ENCODE data around the gene ANKRD29.
A peak's percentile ranks its signal among the peaks of the same experiment; 100 is the strongest.

Gene ANKRD29, protein sequence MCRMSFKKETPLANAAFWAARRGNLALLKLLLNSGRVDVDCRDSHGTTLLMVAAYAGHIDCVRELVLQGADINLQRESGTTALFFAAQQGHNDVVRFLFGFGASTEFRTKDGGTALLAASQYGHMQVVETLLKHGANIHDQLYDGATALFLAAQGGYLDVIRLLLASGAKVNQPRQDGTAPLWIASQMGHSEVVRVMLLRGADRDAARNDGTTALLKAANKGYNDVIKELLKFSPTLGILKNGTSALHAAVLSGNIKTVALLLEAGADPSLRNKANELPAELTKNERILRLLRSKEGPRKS

DNA sequence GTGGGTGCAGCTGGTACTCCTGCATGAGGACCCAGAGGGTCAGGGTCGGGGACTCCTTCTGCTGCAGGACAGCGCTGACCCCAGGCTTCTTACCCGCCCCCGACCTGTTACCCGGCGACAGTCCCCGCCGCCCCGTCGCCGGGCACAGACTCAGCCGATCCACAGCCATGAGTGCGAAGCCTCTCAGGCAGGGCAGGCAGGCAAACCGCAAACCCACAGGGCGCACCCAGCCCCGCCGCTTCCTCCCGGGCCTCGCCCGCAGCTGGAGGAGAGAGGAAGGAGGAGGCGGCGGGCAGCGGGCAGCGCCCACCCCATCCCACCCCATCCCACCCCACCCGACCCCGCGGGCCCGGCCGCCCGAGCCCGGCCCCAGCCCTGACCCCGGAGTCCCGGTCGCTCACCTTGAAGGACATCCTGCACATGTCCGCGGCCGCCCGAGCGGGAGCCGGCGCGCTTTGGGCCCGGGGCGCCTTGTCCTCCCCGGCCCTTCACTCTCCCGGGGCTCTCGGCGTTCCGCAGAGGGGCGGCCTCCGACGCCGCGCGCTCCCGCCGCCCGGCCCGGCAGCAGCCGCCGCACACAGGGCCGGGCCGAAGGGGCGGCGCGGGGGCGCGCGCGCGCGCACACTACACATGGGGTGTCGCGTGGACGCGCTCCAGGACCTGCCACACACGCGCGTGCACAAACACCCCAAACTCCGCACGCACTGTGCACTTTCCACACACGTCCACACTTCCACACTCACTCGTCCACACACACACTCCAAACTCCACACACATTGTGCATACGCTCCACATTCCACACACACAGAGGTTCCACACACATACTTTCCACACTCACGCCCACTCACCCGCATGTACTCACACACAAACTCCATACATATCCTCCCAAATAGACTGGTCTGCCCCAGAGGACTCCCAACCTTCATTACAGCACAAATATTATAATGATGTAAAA, at the start of gene ANKRD29:
ANKRD29 (minus strand) TSS at position 603 of the 955 bp plus-strand sequence; CDS start at position 422, 181 bp downstream.
- DNase-seq, result peak; percentile 39

DNA sequence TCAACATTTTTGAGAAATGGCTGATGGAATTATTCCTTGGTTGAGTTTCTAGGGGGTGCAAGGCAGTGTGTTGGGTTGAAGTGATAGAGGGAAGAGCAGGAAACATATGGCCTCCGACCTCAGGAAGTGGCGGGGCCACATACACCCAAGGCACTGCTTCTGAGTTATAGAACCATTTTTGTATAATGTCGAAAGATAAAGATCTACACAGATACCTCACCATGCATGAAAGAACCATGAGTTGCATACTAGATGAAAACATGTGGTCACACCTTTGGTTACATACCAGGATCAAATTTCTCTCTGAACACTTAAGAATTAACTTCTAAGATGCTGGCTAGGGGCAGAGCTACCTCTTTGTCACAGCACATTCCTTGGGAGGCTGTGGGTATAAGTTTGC, 49.7 kb upstream of the ANKRD29 start:
- DNase-seq, result no peak

DNA sequence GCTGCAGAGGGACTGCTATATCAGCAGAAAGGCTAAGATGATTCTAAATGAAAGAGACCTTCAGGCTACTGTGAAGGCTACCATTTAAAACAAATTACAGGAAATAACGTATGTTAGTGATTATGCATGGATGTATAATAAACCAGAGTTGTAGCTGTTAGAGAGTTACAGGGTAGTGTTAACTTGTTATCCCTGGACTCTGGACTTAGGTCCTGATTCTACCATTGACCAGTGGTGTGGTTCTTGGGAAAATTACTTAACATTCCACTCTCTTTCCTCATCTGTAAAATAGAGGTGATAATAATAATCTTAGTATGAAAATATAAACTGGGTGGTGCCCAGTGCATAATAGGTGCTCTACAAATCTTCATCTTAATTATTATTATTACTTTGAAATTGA, 48.7 kb upstream of the ANKRD29 start:
- no peak for DNase-seq

DNA sequence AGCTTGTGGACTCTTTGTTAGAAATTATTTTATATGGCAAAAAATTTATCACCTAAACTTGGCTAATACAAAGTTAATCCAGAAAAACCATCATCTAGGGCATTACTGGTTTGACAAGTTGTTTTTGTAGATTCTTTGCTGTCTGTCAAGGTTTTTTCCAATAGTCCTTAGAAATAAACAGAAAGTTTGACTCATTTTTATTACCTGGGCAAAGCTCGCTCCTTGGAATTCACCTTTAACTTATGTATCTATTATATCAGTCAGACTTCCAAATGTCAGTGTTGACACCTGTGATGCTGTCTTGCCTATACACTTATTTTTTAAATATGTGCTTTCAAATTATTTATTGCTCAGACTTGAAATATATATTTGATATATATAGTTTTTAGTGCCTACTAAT, 48.2 kb upstream of the ANKRD29 start:
- no peak for DNase-seq

DNA sequence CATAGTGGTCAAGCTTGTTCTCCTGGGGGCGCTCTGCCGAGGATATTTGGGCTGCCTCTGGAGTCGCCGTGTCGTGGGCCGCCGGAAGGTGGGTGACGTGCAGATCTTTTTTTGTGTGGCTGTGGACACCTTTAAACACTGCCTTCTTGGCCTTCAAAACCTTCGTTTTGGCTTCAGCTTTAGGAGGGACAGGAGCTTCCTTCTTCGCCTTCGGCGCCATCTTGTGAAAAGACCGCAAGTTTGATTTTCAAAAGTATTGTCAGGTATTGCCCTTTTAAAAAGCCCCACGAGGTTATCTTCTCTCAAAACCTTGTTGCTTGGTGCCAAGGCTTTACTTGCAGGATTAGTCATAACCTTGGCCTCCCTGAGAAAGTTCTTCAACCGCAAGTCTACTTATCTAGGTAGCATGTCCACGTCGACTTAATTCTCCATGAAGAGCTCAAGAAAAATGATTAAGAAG, 47.4 kb upstream of the ANKRD29 start:
- DNase-seq, result no peak

DNA sequence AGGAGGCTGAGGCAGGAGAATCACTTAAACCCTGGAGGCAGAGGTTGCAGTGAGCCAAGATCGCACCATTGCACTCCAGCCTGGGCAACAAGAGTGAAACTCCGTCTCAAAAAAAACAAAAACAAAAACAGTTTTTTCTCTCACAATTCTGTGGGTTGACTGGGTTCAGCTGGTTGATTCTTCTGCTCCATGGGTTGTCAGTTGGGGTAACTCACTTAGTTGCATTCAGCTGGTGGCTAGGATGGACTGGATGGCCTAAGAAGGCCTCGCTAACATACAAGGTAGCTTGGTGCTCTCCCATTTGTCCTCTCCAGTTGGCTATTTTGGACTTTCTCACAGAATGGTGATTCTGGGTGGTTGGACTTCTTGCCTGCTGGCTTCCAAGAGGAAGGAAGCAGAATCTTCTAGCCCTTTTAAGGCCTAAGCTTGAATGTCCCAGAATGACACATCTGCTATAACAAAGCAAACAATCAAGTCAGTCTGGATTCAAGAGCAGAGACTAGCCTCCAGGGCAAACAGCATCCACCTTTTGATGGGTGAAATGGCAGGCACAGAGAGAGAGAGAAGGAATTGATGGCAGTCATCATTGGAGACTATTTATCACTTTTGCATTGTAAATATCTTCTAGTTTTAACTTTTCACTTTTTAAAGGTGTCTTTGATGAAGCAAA, 44.4 kb upstream of the ANKRD29 start:
- no peak for DNase-seq

DNA sequence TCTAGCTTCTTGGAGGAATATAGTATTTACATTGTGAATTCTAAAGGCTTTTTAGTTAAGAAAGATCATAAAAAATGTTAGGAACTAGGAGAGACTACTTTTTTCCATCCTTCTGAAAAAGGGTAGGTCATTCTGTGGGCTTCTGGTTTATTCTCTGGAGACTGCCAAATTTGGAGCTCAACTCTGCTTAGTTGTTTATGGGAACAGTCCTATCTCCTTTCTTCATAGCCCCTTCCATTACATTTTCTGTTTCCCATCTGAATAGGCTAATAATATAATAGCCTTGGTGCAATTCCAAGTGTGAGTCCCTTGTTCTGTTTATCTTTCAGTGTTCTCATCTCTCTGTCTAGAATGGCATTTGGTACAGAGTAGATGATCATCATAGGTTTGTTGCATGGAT, 42.1 kb upstream of the ANKRD29 start:
- DNase-seq, result no peak

DNA sequence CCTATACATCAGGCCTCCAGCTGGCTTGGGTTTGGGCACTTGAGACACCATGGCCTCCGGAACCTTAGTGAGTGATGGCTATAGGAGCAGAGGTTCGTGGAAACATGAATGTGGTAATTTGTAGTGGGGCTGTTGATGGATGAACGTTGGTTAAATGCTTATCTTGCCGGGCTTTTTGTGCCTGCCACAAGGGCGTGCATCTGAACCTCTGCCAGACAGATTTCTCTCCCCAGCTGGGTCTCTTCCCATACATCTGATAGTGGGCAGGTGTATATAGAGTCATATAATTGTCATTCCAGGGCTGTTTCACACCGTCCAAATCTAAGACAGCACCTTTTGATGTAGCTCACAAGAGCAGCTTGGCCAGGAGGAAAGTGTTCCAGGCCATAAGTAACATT, 41.3 kb upstream of the ANKRD29 start:
- DNase-seq, result no peak

DNA sequence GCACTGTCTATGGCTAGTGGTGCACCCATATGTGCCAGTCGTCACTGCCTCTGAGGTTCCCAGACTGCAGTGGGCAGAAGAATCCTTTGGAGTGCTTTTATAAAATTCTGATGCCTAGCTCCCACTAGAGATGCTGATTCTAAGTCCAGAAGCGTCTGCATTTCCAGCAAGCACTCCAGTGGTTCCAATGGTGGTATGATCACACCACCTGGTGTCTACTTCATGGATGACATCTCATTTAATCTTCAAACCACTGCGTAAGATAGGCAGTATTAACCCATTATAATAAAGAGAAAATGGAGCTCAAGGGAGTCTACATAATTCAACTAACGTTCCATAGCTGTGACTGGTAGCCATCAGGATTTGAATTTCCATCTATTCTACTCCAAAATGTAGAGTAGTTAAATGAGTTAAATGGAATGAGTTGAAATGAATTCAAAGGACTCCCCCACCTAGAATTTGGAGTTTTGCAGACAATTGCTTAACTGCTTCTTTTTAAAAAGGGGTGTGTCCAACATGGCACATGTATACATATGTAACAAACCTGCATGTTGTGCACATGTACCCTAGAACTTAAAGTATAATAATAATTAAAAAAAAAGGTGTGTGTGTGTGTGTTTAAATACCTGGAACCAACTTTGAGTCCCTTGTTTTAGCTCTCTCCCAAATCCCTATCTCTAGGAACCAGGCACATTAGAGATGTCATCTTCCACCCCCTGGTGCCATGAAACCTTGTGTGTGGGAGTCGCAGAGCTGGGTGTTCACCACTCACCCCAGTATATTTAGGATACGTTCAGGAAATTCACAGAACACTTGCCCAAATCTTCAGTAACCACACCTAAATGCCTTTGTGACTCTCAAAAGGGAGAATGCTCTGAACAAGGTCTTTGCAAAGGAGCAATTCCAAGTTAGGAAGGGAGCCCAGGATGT, 40.6 kb upstream of the ANKRD29 start:
- DNase-seq, result peak in 1 of 2 experiments; percentile 2

DNA sequence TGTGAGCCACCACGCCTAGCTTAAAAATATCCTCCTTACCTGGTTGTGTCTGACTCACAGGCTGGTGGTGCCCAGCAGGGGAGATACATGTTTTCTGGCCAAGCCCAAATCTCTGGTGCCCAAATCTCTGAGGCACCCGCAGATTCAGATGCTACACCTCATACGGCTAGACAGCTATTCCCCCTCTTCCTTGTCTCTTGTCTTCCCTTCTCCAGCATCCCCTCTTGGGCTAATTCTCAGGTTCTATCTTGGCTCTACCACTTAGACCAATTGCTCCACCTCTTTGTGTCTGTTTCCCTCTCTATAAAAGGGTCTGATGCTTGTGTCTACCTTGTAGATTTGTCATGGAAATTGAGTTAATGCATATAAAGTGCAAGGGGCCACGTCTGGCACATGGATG, 39.9 kb upstream of the ANKRD29 start:
- no peak for DNase-seq

DNA sequence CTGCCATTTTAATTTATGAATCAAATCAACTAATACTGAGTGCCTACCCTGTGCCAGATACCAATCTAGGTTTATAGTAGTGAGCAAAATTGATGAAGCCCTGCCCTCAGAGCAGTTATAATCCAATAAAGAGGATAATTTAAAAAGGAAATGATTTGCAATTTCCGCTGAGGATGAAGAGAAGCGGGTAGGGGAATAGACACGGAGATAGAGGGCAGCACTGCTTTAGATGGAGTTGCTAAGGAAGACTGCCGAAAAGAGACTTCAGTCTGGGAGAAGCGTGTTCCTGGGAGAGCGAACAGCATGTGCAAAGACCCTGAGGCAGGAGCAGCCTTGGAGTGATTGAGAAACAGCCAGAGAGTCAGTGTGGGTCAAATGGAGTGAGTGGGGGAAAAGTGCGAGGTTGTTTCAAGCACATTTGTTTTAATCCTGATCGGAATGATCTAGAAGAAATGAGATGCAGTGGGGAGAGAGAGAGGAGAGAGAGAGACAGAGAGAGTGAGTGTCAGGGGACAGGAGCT, 38.9 kb upstream of the ANKRD29 start:
- DNase-seq, result no peak

DNA sequence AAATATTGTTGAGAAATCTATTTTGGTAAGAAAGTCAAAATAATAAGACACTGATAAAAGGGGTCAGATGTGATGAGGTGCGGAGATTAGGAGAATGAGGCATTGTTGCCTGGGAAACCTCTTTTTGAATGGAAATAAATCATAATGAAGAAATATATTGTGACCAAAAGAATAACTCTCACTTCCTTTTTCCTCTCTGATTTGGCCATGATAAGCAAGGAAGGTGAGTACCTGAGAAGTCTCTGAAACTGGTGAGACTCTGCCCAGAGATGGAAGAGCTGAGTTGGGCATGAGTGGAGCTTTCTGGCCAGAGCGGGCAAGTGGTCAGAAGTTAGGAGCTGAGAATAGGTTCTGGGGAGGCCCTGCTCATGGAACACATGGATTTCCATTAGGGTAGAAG, 38.3 kb upstream of the ANKRD29 start:
- DNase-seq, result no peak

DNA sequence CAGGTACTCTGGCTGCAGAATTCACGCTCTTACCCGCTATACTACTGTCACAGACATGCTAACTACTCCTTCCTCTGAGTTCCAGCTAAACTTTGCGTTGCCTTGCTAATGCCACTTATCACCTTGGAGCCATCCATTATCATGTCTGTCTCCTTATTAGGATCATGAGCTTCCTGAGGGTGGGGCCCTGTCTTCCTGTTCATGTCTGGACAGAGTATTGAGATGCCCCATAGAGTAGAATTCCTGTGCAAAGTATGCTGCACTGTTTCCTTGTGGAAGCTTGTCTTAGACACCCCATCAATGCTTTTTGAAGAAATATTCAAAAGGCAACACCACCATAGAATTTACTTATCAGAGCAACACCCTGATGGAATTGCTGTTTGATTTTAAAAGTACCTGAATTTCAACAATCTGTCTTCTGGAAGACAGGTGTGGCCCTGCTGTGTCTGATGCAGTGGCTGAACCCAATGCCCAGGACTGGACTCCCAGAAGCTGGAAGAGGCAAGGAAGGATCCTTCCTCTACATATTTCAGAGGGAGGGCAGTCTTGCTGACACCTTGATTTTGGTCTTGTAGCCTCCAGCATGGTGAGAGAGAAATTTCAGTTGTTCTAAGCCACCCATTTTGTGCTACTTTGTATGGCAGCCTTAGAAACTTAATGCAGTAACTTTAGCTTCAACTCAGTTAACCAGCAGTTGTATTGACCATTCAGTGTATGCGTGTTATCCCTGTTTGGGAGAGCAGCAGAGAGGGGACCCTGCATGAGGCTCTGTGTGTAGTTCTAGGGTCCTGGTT, 32.1 kb upstream of the ANKRD29 start:
- no peak for DNase-seq

DNA sequence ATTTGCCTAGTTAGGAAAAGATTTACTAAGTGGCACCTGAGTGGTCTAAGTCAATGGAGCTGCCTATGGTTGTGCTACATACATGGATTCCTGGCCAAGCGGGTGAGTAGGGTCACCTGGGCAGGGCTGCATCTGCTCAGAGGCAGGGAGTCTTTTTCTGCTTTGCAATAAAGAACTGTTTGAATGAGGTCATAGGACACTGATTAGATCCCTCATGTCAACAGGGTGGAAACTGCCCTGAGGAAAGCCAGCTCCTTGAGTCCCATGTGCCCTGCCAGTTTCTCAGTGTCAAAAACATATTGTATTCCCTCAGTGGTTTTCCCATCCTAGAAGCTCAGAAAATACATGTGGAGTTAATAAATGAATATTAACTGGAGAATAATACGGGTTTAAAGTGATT, 31.1 kb upstream of the ANKRD29 start:
- no peak for DNase-seq

DNA sequence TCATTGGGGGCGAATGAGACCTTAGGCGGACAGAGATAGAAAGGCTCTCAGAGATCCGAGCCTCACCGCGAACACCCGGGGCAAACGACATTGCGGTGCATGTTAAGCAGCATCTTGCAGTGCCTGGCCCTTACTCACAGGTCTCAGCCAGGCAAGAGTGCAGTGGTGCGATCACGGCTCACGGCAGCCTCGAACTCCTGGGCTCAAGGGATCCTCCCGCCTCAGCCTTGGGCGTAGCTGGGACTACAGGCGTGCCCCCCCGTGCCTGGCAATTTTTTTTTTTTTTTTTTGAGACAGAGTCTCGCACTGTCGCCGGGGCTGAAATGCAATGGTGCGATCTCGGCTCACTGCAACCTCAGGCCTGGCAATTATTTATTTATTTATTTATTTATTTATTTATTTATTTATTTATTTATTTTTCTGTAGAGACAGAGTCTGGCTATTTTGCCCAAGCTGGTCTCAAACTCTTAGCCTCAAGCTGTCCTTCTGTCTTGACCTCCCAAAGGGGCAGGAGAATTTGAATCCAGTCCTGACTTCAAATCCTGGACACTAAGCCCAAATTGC, 27.9 kb upstream of the ANKRD29 start:
- no peak for DNase-seq

DNA sequence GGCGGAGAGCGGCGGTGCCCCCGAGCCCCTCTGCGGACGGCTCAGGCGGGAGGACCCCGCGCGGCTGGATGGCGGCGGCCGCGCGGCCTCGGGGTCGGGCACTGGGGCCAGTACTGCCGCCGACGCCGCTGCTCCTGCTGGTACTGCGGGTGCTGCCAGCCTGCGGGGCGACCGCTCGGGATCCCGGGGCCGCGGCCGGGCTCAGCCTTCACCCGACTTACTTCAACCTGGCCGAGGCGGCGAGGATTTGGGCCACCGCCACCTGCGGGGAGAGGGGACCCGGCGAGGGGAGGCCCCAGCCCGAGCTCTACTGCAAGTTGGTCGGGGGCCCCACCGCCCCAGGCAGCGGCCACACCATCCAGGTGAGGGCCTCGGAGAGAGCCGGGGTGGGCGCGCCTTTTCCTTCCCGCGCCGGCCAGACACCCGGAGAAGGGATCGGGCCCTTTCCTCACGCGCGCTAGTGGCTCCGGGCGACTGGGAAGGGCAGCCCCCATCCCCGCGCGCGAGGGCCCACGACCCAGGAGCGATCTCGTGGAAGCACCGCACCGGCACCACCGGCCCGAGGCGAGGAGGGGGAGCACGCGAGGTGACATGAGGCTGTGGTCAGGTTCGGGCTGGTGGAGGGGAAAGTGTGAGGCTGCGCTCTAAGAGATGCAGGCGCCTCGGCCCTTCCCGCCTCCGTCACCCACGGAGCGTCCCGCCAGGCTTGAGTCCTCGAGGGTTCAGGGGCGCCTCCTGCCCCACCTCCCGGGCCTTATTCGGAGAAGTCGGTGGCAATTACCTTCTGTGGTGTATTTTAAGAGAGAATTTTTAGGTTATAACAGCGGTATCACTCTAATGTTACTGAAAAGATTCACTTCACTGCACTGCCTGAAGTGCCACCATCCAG, 27.1 kb upstream of the ANKRD29 start:
- DNase-seq, result no peak

DNA sequence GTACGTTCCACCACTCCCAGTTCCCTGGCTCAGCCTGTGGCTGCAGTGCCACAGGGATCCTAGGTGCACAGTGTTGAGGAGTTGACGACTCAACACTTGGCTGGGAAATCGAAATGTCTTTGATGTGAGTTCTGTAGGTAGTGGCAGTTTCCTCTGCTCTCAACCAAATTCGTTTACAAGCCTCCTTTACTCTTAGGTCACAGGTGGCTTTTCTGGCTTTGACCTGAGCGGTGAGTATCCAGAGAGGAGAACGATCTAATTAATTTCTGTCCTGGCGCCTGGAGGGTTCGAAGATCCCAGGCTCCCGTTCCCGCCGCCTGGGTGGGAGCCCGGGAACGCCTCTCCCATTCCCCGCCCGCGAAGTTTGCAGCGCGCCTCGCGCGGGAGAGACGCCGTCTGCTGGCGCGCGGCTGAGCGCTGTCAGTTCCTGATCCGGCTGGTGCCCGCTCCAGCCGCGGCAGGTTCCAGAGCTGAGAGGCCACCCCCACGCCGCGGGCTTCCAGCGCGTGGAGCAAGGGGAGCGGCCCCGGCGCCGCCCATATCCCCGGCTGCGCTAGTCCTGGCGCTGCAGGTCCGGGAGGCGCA, 26.4 kb upstream of the ANKRD29 start, which contains the start of gene LAMA3:
LAMA3 (plus strand) TSS at position 423 of the 585 bp plus-strand sequence. CDS start 231 bp downstream, outside the sequence.
- peak; percentile 3 to 9 for DNase-seq

DNA sequence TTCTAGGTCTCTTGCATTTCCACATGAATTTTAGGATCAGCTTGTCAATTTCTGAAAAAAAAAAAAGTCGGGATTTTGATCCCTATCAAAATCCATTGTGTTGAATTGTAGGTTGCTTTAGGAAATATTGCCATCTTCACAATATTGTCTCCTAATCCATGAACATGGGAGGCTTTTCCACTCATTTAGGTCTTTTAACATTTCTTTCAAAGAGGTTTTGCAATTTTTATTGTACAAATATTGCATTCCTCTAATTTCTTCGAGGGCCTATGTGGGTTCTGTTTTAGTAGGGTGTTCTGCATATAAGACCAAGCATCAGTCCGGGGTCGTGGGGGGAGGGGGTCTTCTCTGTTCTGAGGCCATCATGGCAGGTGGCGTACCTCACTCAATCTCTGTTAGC, 25.8 kb upstream of the ANKRD29 start:
- DNase-seq, result no peak

DNA sequence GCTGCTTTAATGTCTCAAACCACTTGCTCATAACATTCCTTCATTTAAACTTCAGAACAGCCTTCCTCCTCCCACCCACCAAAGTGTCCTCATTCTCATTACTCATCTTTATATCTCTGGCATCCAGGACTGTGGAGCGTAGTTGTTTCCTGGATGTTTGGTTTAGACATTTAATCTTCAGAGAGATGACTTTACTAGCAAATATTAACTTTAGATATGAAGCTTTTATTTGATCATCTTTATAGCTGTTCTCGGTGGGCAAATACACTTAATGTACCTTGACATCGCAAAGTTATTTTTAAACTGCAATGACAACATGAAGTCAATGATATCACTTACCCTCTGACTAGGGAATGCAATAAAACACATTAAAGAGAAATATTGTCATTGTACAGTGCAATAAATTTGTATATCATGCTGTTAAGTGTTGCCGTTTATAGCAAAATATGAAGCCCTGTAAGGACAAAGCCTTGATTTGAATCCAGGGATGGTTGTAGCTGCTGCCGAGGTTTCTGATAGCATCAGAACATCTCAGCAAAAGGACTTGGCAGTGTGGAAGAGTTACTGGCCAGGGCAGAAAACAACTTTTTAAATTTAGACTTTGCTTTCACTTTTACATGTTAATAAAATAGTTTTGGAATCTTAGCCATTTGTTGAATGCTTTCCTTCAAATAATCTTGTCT, 21.9 kb upstream of the ANKRD29 start:
- DNase-seq, result no peak
